Nephron progenitor cell (in vitro differentiated cells): ENCODE data around the gene DAB2IP.

Experiments used
- DNase-seq: peaks from one replicate; pipeline ENCODE4 v3.0.0; 2021
- H3K27ac Mint-ChIP-seq: 2 replicates; pipeline ENCODE4 v1.8.0; 2021; ENCODE audit warnings: mild to moderate bottlenecking, moderate library complexity, mixed read lengths
- H3K27me3 Mint-ChIP-seq: 2 replicates; pipeline ENCODE4 v1.8.0; 2021; ENCODE audit warnings: mild to moderate bottlenecking, low read depth, mixed read lengths; ENCODE audit not compliant: poor library complexity
- H3K36me3 Mint-ChIP-seq: 2 replicates; pipeline ENCODE4 v1.8.0; 2021; ENCODE audit warnings: low read depth, mixed read lengths
- H3K4me1 Mint-ChIP-seq: 2 replicates; pipeline ENCODE4 v1.8.0; 2021; ENCODE audit warnings: mixed read lengths
- H3K4me3 Mint-ChIP-seq: 2 replicates; pipeline ENCODE4 v1.8.0; 2021; ENCODE audit warnings: mild to moderate bottlenecking, moderate library complexity, mixed read lengths
- H3K9me3 Mint-ChIP-seq: 2 replicates; pipeline ENCODE4 v1.8.0; 2021; ENCODE audit warnings: mild to moderate bottlenecking, moderate library complexity, mixed read lengths
- TF ChIP-seq, protein P1 (sequence below): fragments of 200-600 bp; sonication (generic); IDR thresholded peaks from 2 replicates; pipeline ENCODE4 v1.5.0; 2021; ENCODE audit warnings: antibody characterized with exemption

DAB2IP gene

DNA sequence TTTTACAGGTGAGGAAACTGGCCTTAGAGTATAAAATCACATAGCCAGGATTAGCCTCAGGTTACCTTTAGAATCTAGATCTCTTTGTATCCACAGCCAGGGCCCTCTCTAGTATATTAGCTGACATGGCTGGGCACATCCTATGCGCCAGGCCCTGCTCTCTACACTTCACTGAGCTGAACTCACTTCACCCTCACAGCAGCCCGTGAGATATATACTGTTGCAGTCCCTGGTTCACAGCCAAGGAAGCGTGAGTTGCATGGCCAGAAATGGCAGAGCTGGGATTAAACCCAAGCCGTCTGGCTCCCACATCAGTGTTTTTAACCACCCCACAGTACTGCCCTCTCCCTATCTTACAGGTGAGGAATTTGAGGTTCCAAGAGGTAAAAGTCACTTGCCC lies 58.4 kb downstream of the DAB2IP start:
- peaks cover 2% of the 10 kb centered on the region for H3K27me3 Mint-ChIP-seq
- no peak overlapping the region for H3K4me3 Mint-ChIP-seq
- H3K27ac Mint-ChIP-seq: peak overlapping the region; percentile 82
- H3K9me3 Mint-ChIP-seq: no peaks in the 10 kb centered on the region
- TF ChIP-seq, protein P1, sequence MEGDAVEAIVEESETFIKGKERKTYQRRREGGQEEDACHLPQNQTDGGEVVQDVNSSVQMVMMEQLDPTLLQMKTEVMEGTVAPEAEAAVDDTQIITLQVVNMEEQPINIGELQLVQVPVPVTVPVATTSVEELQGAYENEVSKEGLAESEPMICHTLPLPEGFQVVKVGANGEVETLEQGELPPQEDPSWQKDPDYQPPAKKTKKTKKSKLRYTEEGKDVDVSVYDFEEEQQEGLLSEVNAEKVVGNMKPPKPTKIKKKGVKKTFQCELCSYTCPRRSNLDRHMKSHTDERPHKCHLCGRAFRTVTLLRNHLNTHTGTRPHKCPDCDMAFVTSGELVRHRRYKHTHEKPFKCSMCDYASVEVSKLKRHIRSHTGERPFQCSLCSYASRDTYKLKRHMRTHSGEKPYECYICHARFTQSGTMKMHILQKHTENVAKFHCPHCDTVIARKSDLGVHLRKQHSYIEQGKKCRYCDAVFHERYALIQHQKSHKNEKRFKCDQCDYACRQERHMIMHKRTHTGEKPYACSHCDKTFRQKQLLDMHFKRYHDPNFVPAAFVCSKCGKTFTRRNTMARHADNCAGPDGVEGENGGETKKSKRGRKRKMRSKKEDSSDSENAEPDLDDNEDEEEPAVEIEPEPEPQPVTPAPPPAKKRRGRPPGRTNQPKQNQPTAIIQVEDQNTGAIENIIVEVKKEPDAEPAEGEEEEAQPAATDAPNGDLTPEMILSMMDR: no peak
- no peak for DNase-seq
- H3K4me1 Mint-ChIP-seq: peaks cover 51% of the 10 kb centered on the region
- peaks cover 25% of the 10 kb centered on the region for H3K36me3 Mint-ChIP-seq

DNA sequence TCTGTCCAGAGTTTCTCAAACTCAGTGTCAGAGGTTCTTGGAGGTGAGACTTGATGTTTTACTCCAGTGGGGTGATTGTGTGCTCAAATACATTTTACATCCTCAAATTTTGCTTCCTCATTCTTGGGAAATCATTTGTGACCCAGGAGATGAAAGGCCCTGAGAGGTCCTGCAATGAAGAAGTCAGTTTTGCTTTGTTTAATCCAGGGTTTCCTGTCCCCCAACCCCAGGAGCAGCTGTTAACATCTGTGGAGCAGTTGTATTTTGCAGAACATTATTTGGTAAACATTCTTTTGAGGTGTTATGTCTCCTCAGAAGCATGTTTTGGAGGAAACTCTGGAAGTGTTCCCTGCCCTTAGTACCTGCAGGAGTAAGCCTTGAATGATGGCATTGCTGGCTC lies 59.8 kb downstream of the DAB2IP start:
- Mint-ChIP-seq H3K9me3 (no peaks in the 10 kb centered on the region), H3K27ac (no peak overlapping the region), H3K4me1 (peaks cover 38% of the 10 kb centered on the region), H3K4me3 (no peak overlapping the region), H3K36me3 (peaks cover 25% of the 10 kb centered on the region), H3K27me3 (peaks cover 2% of the 10 kb centered on the region)
- TF ChIP-seq, protein P1: no peak
- no peak for DNase-seq

DNA sequence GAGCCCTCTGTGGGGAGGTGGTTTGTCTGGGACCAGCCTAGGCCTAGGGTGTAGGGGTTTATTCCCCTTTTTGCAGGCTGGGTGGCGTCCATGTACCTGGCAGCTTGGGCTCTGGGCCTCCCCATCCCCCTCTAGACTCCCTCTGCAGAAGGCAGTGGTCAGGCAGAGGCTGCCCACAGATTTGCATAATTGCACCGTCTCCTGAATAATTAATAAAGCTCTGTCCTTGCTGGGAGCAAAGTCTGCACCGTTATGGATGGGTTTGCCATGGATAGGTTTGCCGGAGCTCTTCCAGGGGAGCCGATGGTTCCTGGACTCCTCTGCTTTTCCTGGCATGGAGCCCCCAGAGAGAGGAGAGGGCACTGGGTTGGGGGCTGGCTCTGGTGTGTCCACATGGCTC lies 60.4 kb downstream of the DAB2IP start:
- peaks cover 25% of the 10 kb centered on the region for H3K36me3 Mint-ChIP-seq
- no peak overlapping the region for H3K4me3 Mint-ChIP-seq
- H3K9me3 Mint-ChIP-seq: no peaks in the 10 kb centered on the region
- H3K27ac Mint-ChIP-seq: no peak overlapping the region
- TF ChIP-seq, protein P1: no peak
- DNase-seq: no peak
- H3K4me1 Mint-ChIP-seq: peaks cover 39% of the 10 kb centered on the region
- peaks cover 2% of the 10 kb centered on the region for H3K27me3 Mint-ChIP-seq

DNA sequence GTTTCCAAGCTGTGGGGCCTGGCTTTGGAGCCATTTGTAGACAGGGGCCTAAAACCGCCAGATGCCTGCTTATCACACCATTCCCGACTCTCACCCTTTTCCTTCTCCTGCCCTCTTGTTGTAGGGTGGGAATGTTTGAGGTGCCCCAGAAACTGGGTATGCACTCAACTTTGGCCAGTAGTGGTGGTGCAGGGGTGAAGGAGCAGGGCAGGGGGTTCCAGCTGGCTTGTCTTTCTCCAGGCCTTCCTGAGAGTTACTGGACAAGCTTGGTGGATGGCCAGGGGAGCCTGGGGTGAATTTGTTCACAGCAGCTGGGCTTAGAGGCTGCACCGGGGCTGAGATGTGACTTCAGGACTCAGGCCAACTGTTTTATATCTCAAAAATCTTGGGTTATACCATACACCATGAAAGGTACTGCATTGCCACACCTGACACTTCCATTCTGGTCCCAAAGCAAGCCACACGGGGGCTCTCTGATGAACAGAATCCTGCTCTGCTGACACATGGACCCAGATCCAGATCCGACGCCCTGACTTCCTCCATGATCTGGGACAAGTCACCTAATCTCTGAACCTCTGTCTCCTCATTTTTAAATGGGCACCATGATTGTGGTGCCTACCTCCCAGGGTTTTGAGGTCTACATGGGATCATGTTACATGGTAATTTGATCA lies 62.1 kb downstream of the DAB2IP start:
- Mint-ChIP-seq H3K4me3 (no peak overlapping the region), H3K9me3 (no peaks in the 10 kb centered on the region)

DNA sequence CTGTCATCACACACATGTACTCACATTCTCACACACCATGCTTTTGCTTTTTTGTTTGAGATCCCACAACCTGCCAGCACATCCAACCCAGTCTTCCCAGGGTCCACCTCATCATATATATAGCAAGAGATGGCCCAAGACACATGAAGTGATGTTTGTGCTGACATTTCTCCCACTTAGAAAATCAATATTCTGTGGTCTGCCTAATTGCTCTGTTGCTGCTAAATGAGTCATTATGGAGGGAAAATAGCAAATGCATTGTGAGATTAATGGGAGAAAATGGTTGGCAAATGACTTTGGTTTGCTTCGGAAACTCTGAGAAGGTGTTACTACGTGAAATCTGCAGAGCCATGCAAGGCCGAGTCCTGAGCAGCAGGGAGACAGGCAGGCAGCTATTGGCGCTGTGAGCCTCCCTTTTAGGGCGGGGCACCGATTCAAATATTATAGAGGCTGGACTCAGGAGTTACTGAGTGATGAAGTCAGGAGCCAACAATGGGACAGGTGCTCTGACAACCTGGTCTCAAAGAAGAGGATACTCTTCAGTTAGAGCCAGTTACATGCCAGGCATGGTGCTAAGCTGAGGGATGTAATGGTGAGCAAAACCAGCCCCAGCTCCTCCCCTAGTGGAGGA lies 62.8 kb downstream of the DAB2IP start:
- Mint-ChIP-seq H3K4me3 (no peak overlapping the region), H3K27me3 (peaks cover 2% of the 10 kb centered on the region), H3K36me3 (peaks cover 25% of the 10 kb centered on the region), H3K27ac (no peak overlapping the region), H3K4me1 (peaks cover 47% of the 10 kb centered on the region), H3K9me3 (no peaks in the 10 kb centered on the region)
- TF ChIP-seq, protein P1: no peak
- DNase-seq: no peak

More for the DNA sequence above, 62.1 kb downstream of the DAB2IP start:
- Mint-ChIP-seq H3K27me3 (peaks cover 2% of the 10 kb centered on the region), H3K27ac (no peak overlapping the region), H3K36me3 (peaks cover 25% of the 10 kb centered on the region), H3K4me1 (peaks cover 43% of the 10 kb centered on the region)
- TF ChIP-seq, protein P1: no peak
- no peak for DNase-seq

DNA sequence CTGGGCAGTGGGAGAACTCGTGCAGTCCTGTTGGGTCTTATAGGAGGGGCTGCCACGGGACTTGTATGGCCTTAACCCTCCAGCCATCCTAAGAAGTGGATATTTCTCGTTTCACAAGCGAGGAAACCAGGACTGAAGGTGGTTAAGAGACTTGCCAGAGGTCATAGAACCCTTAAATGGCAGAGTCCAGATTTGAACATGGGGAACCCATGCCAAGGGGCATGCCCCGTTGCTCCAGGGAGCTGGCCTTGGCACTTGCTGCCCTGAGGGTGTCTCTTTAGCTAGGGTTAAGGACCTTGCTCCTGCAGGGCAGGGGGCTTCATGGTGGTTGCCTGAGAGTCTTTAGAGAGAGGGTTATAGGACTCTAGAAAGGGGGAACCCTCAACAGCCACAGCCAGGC lies 63.4 kb downstream of the DAB2IP start:
- Mint-ChIP-seq H3K36me3 (peaks cover 22% of the 10 kb centered on the region), H3K4me1 (peaks cover 46% of the 10 kb centered on the region), H3K4me3 (no peak overlapping the region), H3K27me3 (peaks cover 2% of the 10 kb centered on the region), H3K27ac (no peak overlapping the region), H3K9me3 (no peaks in the 10 kb centered on the region)
- TF ChIP-seq, protein P1: no peak
- DNase-seq: no peak
